ENCODE measurements around the gene BAK1.

The BAK1 gene

GRCh38 chr6:33593414-33593727 lies 13.3 kb upstream of the BAK1 start:
- POLR2A ChIA-PET: no interaction called here
- CTCF ChIA-PET: interaction anchor here (2.3 to 18.3 kb wide), 4 partner anchors 8 to 111 kb away, joined by 8 to 231 read pairs (median 28); no protein-coding TSS in a partner anchor
- no peak for DNase-seq (ENCODE audit: extremely low spot score)
- TF ChIP-seq CTCF (IDR thresholded peaks at IDR 0.05; ENCODE audit: control extremely low read depth, extremely low read depth, low read depth, missing control alignments): no peak

- TF ChIP-seq CTCF (IDR thresholded peaks at IDR 0.05; ENCODE audit: control extremely low read depth, extremely low read depth, low read depth, missing control alignments): no peak
- ChIA-PET CTCF (interaction anchor here (1.1 to 18.3 kb wide), 6 partner anchors 9 to 151 kb away, joined by 4 to 231 read pairs (median 7); partner anchors contain the start of gene BAK1), POLR2A (no interaction called here)
- peak; percentile 71 for DNase-seq (ENCODE audit: extremely low spot score)
Observed at GRCh38 chr6:33592595-33593413, 12.7 kb upstream of the BAK1 start.

GRCh38 chr6:33592280-33592594 lies 12.2 kb upstream of the BAK1 start:
- ChIA-PET POLR2A (no interaction called here), CTCF (interaction anchor here (1.1 to 18.3 kb wide), 7 partner anchors 9 to 152 kb away, joined by 4 to 231 read pairs (median 5); partner anchors contain the start of gene BAK1)
- no peak for DNase-seq (ENCODE audit: extremely low spot score)
- TF ChIP-seq CTCF (IDR thresholded peaks at IDR 0.05; ENCODE audit: control extremely low read depth, extremely low read depth, low read depth, missing control alignments): no peak

GRCh38 chr6:33591424-33592032 lies 11.5 kb upstream of the BAK1 start:
- CTCF ChIA-PET: interaction anchor here (1.1 to 18.3 kb wide), 8 partner anchors 10 to 153 kb away, joined by 3 to 231 read pairs (median 5); partner anchors contain the start of gene BAK1
- DNase-seq (ENCODE audit: extremely low spot score): no peak
- TF ChIP-seq CTCF (IDR thresholded peaks at IDR 0.05; ENCODE audit: control extremely low read depth, extremely low read depth, low read depth, missing control alignments): no peak
- POLR2A ChIA-PET: no interaction called here

- TF ChIP-seq CTCF (IDR thresholded peaks at IDR 0.05; ENCODE audit: control extremely low read depth, extremely low read depth, low read depth, missing control alignments): no peak
- CTCF ChIA-PET: interaction anchor here (0.7 to 18.3 kb wide), 29 partner anchors 8 to 564 kb away, joined by 3 to 231 read pairs (median 4); partner anchors contain the start of genes BAK1 and ITPR3
- DNase-seq (ENCODE audit: extremely low spot score): no peak
- POLR2A ChIA-PET: no interaction called here
Observed at GRCh38 chr6:33590531-33591198, 10.6 kb upstream of the BAK1 start.
